HepG2 (cell line): ENCODE measurements around the gene FN1. TPM values are rescaled to one million over a fixed set of nuclear protein-coding genes. Genes with fewer than 3 reads are reported as not detected.
A peak's percentile ranks its signal among the peaks of the same experiment; 100 is the strongest.

Experiments
- ATF1 ChIP-seq: IDR thresholded peaks from 2 replicates; pipeline ENCODE4 v1.6.1; 2016; ENCODE audit warnings: mild to moderate bottlenecking, control low read depth
- CEBPZ ChIP-seq: IDR thresholded peaks from 2 replicates; pipeline ENCODE4 v1.6.1; 2012; ENCODE audit warnings: low read length, improper control_type of control experiment
- CENPBD1 ChIP-seq: sonication (generic); formaldehyde crosslinking; IDR thresholded peaks from 2 replicates; pipeline ENCODE4 v1.8.0; 2022; ENCODE audit warnings: missing genetic modification reagents, low read depth, mild to moderate bottlenecking, borderline replicate concordance
- FOXP4 ChIP-seq: sonication (generic); formaldehyde crosslinking; IDR thresholded peaks from 2 replicates; pipeline ENCODE4 v1.4.0; 2020; ENCODE audit warnings: missing genetic modification reagents
- HDAC2 ChIP-seq: sonication (generic); formaldehyde crosslinking; IDR thresholded peaks from 2 replicates; pipeline ENCODE4 v1.4.0; 2020; ENCODE audit warnings: missing genetic modification reagents
- HNF1B ChIP-seq: sonication (generic); formaldehyde crosslinking; IDR thresholded peaks from 2 replicates; pipeline ENCODE4 v1.5.1; 2020; ENCODE audit warnings: mild to moderate bottlenecking, moderate library complexity, missing genetic modification reagents
- NFAT5 ChIP-seq: sonication (generic); formaldehyde crosslinking; IDR thresholded peaks from 2 replicates; pipeline ENCODE4 v1.4.0; 2020; ENCODE audit warnings: missing genetic modification reagents
- RBM39 ChIP-seq: fragments of 200-400 bp; formaldehyde crosslinking; IDR thresholded peaks from one replicate; pipeline ENCODE4 v1.6.1; 2018; ENCODE audit warnings: antibody characterized with exemption, mild to moderate bottlenecking, low read depth, low read length; ENCODE audit not compliant: poor library complexity, severe bottlenecking
- SP2 ChIP-seq: sonication (generic); formaldehyde crosslinking; IDR thresholded peaks from 2 replicates; pipeline ENCODE4 v1.5.1; 2020; ENCODE audit warnings: mild to moderate bottlenecking, missing genetic modification reagents
- UBTF ChIP-seq: sonication (generic); formaldehyde crosslinking; IDR thresholded peaks from 2 replicates; pipeline ENCODE4 v1.4.0; 2020; ENCODE audit warnings: mild to moderate bottlenecking, missing genetic modification reagents
- ZNF17 ChIP-seq: sonication (generic); formaldehyde crosslinking; IDR thresholded peaks from 2 replicates; pipeline ENCODE4 v1.5.0; 2020; ENCODE audit warnings: mild to moderate bottlenecking, missing genetic modification reagents
- ZNF773 ChIP-seq: sonication (generic); formaldehyde crosslinking; IDR thresholded peaks from 2 replicates; pipeline ENCODE4 v1.4.0; 2020; ENCODE audit warnings: missing genetic modification reagents, borderline replicate concordance
- polyA plus RNA-seq, 8 experiments: library from polyadenylated mRNA; depleted of rRNA in 3 of 8; stranded (reverse) in 7 of 8; unstranded in 1 of 8; fragments of >200 nt; fragmentation: Illumina TruSeq in 4 of 8; extraction: Trizol in 4 of 8; gene quantifications; 2 replicates each; pipeline versions ENCODE4 v1.2.1 to v1.2.3, GENCODE V29; 2011 to 2016; ENCODE audit warnings: low read depth in 4 of 8, missing spikeins in 1 of 8, mixed read lengths in 1 of 8; ENCODE audit not compliant: insufficient read depth in 1 of 8
- total RNA-seq, 5 experiments: library from RNA; depleted of rRNA; stranded (reverse); fragments of >200 nt; fragmentation: Illumina TruSeq; extraction: Trizol; gene quantifications; 2 replicates each; pipeline ENCODE4 v1.2.3, GENCODE V29; 2016; ENCODE audit warnings: low read depth in 1 of 5

Gene FN1
- total and polyA plus RNA-seq, 2 of the 13 experiments (the other 11 are each of a cell fraction or from before 2014, with no cell fraction given): 1,847 to 6,471 TPM

GRCh38 chr2:215418064-215418963 is 17.6 kb downstream of the FN1 start (continued):
- TF ChIP-seq NFAT5 (CRISPR knock-in tag) (no peak), SP2 (no peak), ATF1 (CRISPR knock-in tag) (no peak), CEBPZ (no peak), ZNF17 (CRISPR knock-in tag) (no peak), UBTF (no peak), ZNF773 (CRISPR knock-in tag) (no peak), HNF1B (no peak), FOXP4 (CRISPR knock-in tag) (peak; percentile 81), HDAC2 (CRISPR knock-in tag) (peak; percentile 83), RBM39 (no peak), CENPBD1 (CRISPR knock-in tag) (no peak)
